Neural progenitor cell (in vitro differentiated cells): ENCODE data around the gene KLHL25. TPM values are rescaled to one million over a fixed set of nuclear protein-coding genes. Genes with fewer than 3 reads are reported as not detected.
A peak's percentile ranks its signal among the peaks of the same experiment; 100 is the strongest.

Source experiments
- DNase-seq: peaks from one replicate; pipeline ENCODE4 v3.0.0-alpha.2; 2016; ENCODE audit warnings: low spot score
- H2AFZ ChIP-seq: fragments of 200-600 bp; sonication (generic); replicated peaks from 2 replicates; pipeline ENCODE4 v1.6.1; 2016; ENCODE audit warnings: antibody characterized with exemption
- H3F3A ChIP-seq: fragments of 200-600 bp; sonication (generic); 2 replicates; pipeline ENCODE4 v1.6.1; 2016; ENCODE audit warnings: antibody characterized with exemption, low read depth
- H3K27ac ChIP-seq: fragments of 200-600 bp; sonication (generic); 2 replicates; pipeline ENCODE4 v1.5.1; 2016; ENCODE audit warnings: mild to moderate bottlenecking
- H3K27me3 ChIP-seq: fragments of 200-600 bp; sonication (generic); 2 replicates; pipeline ENCODE4 v1.6.1; 2016; ENCODE audit warnings: mild to moderate bottlenecking, moderate library complexity
- H3K36me3 ChIP-seq: fragments of 200-600 bp; sonication (generic); 2 replicates; pipeline ENCODE4 v1.5.1; 2016
- H3K4me1 ChIP-seq: fragments of 200-600 bp; sonication (generic); 2 replicates; pipeline ENCODE4 v1.6.1; 2016; ENCODE audit warnings: mixed run types
- H3K4me2 ChIP-seq: fragments of 200-600 bp; sonication (generic); 2 replicates; pipeline ENCODE4 v1.6.1; 2016
- H3K4me3 ChIP-seq: fragments of 200-600 bp; sonication (generic); 2 replicates; pipeline ENCODE4 v1.5.1; 2016
- H3K79me2 ChIP-seq: fragments of 200-600 bp; sonication (generic); 2 replicates; pipeline ENCODE4 v1.6.1; 2016; ENCODE audit warnings: low read depth
- H3K9ac ChIP-seq: fragments of 200-600 bp; sonication (generic); 2 replicates; pipeline ENCODE4 v1.6.1; 2016
- H3K9me3 ChIP-seq: fragments of 200-600 bp; sonication (generic); 2 replicates; pipeline ENCODE4 v1.5.1; 2016; ENCODE audit warnings: low read depth
- H4K20me1 ChIP-seq: fragments of 200-600 bp; sonication (generic); 2 replicates; pipeline ENCODE4 v1.6.1; 2016; ENCODE audit warnings: low read depth
- H3K27ac Mint-ChIP-seq: 3 replicates; pipeline ENCODE4 v1.8.0; 2021; ENCODE audit warnings: mixed read lengths
- H3K27me3 Mint-ChIP-seq: 2 replicates; pipeline ENCODE4 v1.8.0; 2022; ENCODE audit warnings: low read depth, mild to moderate bottlenecking, inconsistent platforms, moderate library complexity, mixed read lengths; ENCODE audit not compliant: insufficient read depth
- H3K36me3 Mint-ChIP-seq: 3 replicates; pipeline ENCODE4 v1.8.0; 2021; ENCODE audit warnings: mixed read lengths
- H3K4me1 Mint-ChIP-seq: 3 replicates; pipeline ENCODE4 v1.8.0; 2021; ENCODE audit warnings: mixed read lengths
- H3K4me3 Mint-ChIP-seq: 3 replicates; pipeline ENCODE4 v1.8.0; 2021; ENCODE audit warnings: mild to moderate bottlenecking, moderate library complexity, mixed read lengths
- H3K9me3 Mint-ChIP-seq: 3 replicates; pipeline ENCODE4 v1.8.0; 2020; ENCODE audit warnings: mixed read lengths
- EZH2 ChIP-seq: fragments of 200-600 bp; sonication (generic); IDR thresholded peaks from 2 replicates; pipeline ENCODE4 v1.6.1; 2017; ENCODE audit warnings: antibody characterized with exemption, mild to moderate bottlenecking, moderate library complexity
- EZH2phosphoT487 ChIP-seq: fragments of 200-600 bp; sonication (generic); IDR thresholded peaks from 2 replicates; pipeline ENCODE4 v1.6.1; 2017; ENCODE audit warnings: antibody characterized with exemption
- total RNA-seq: library from RNA; depleted of rRNA; stranded (reverse); fragments of >200 nt; gene quantifications from 2 replicates; pipeline ENCODE4 v1.2.3, GENCODE V29; 2015; ENCODE audit warnings: low replicate concordance
- TF ChIP-seq, protein P1 (sequence below): fragments of 200-600 bp; sonication (generic); IDR thresholded peaks from 2 replicates; pipeline ENCODE4 v1.5.1; 2017; ENCODE audit warnings: antibody characterized with exemption, mild to moderate bottlenecking

Gene KLHL25
- total RNA-seq, 1 donor from 2014 or later: 12.1 TPM

DNA sequence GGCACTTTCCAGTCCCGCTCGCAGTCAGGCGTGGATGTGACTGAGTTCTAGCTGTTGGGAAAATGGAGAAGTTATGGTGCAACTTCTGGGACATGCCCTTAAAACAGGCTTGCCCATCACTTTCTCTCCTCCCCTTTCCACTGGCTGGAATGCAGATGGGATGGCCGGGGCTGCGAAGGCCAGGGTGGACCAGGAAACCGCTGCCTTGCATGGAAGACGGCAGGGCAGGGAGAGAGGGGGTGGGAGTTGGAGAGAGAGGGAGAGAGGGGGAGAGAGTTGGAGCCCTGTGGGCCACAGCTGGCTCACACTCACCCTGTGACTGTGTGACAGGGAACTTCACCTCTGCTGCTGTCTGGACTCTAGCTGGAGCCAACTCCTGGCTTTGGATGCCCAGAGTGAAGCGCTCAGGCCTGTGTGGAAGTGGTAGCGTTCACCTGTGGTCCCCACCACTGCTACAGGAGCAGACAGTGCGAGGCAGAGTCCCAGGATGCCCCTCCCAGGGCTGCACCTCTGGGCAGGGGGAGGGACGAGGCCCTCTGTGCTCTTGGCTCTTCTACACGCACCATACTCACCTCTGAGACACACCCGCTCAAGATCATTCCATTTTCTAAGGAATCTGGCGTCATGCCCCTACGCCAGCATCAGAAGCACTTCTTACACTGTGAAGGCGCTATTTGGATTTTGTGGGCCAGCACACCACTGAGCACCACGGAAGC lies 36.6 kb downstream of the KLHL25 start:
- Histone ChIP-seq H3K4me3 (no peak overlapping the region), H3K36me3 (no peaks in the 10 kb centered on the region), H2AFZ (no peak overlapping the region), H3K4me1 (no peaks in the 10 kb centered on the region), H3K79me2 (peaks cover 4% of the 10 kb centered on the region), H3K4me2 (no peak overlapping the region), H3K9ac (no peak overlapping the region), H3K27me3 (no peaks in the 10 kb centered on the region), H3K27ac (no peak overlapping the region), H3F3A (peaks cover 9% of the 10 kb centered on the region), H4K20me1 (peaks cover 10% of the 10 kb centered on the region), H3K9me3 (no peaks in the 10 kb centered on the region)
- H3K36me3 Mint-ChIP-seq: peaks cover 37% of the 10 kb centered on the region
- no peaks in the 10 kb centered on the region for H3K27me3 Mint-ChIP-seq
- TF ChIP-seq EZH2phosphoT487: no peak
- TF ChIP-seq, protein P1, sequence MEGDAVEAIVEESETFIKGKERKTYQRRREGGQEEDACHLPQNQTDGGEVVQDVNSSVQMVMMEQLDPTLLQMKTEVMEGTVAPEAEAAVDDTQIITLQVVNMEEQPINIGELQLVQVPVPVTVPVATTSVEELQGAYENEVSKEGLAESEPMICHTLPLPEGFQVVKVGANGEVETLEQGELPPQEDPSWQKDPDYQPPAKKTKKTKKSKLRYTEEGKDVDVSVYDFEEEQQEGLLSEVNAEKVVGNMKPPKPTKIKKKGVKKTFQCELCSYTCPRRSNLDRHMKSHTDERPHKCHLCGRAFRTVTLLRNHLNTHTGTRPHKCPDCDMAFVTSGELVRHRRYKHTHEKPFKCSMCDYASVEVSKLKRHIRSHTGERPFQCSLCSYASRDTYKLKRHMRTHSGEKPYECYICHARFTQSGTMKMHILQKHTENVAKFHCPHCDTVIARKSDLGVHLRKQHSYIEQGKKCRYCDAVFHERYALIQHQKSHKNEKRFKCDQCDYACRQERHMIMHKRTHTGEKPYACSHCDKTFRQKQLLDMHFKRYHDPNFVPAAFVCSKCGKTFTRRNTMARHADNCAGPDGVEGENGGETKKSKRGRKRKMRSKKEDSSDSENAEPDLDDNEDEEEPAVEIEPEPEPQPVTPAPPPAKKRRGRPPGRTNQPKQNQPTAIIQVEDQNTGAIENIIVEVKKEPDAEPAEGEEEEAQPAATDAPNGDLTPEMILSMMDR: no peak
- TF ChIP-seq EZH2: no peak
- no peaks in the 10 kb centered on the region for H3K9me3 Mint-ChIP-seq
- DNase-seq: no peak
- peak overlapping the region; percentile 89 for H3K27ac Mint-ChIP-seq
- H3K4me1 Mint-ChIP-seq: peaks cover 29% of the 10 kb centered on the region
- no peak overlapping the region for H3K4me3 Mint-ChIP-seq

GRCh38 chr15:85757073-85757938 lies 37.4 kb downstream of the KLHL25 start:
- Histone ChIP-seq H3K4me2 (no peak overlapping the region), H2AFZ (no peak overlapping the region), H3K36me3 (no peaks in the 10 kb centered on the region), H3K27ac (no peak overlapping the region), H3F3A (peaks cover 17% of the 10 kb centered on the region), H3K4me1 (peaks cover 6% of the 10 kb centered on the region), H3K79me2 (no peaks in the 10 kb centered on the region), H4K20me1 (peaks cover 5% of the 10 kb centered on the region), H3K4me3 (no peak overlapping the region), H3K9ac (no peak overlapping the region), H3K9me3 (no peaks in the 10 kb centered on the region), H3K27me3 (no peaks in the 10 kb centered on the region)
- Mint-ChIP-seq H3K4me3 (no peak overlapping the region), H3K4me1 (peaks cover 32% of the 10 kb centered on the region), H3K27me3 (no peaks in the 10 kb centered on the region), H3K36me3 (peaks cover 37% of the 10 kb centered on the region), H3K27ac (peak overlapping the region; percentile 89), H3K9me3 (no peaks in the 10 kb centered on the region)
- DNase-seq: no peak
- TF ChIP-seq EZH2: no peak
- TF ChIP-seq, protein P1: no peak
- no peak for TF ChIP-seq EZH2phosphoT487

- no peaks in the 10 kb centered on the region for H3K9me3 ChIP-seq
- no peak overlapping the region for H3K4me3 ChIP-seq
- no peaks in the 10 kb centered on the region for H3K79me2 ChIP-seq
- Mint-ChIP-seq H3K27me3 (peaks cover under 1% of the 10 kb centered on the region), H3K27ac (no peak overlapping the region), H3K4me1 (peaks cover 36% of the 10 kb centered on the region), H3K9me3 (no peaks in the 10 kb centered on the region), H3K4me3 (no peak overlapping the region), H3K36me3 (peaks cover 33% of the 10 kb centered on the region)
- H4K20me1 ChIP-seq: no peaks in the 10 kb centered on the region
- no peaks in the 10 kb centered on the region for H3K36me3 ChIP-seq
- no peak overlapping the region for H3K27ac ChIP-seq
- no peak for DNase-seq
- TF ChIP-seq EZH2: no peak
- TF ChIP-seq, protein P1: no peak
- no peak for TF ChIP-seq EZH2phosphoT487
- H3K27me3 ChIP-seq: no peaks in the 10 kb centered on the region
- peaks cover 24% of the 10 kb centered on the region for H3F3A ChIP-seq
- no peak overlapping the region for H3K9ac ChIP-seq
- no peak overlapping the region for H2AFZ ChIP-seq
- H3K4me1 ChIP-seq: peaks cover 14% of the 10 kb centered on the region
- no peak overlapping the region for H3K4me2 ChIP-seq
These were observed 38.2 kb downstream of the KLHL25 start for GRCh38 chr15:85756411-85757072.
